ENCODE measurements around the gene PTGES3L. TPM values are rescaled to one million over a fixed set of nuclear protein-coding genes. Genes with fewer than 3 reads are reported as not detected.
"Not testable (repeated sequence)": the region's sequence is repeated elsewhere in the genome, so short reads cannot be mapped to it uniquely, and the experiment has no call there.

The PTGES3L gene
- total RNA-seq, 1 donor from 2014 or later, result 1.3 TPM

DNA sequence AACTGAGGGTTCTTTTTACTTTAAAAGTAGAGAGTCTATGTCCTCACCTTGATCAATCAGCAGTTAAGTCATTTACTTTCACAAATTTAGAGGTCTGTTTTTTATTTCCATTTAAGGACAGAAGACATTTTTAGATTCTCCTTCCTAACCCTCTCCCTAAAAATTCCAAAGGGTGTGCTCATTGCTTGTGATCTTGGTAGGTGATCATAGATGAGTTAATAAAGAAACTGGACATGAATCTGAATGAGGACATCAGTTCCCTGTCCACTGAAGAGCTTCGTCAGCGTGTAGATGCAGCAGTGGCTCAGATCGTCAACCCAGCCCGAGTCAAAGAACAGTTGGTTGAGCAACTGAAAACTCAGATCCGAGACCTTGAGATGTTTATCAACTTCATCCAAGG, 9.3 kb upstream of the PTGES3L start:
- TF ChIP-seq, protein P1, sequence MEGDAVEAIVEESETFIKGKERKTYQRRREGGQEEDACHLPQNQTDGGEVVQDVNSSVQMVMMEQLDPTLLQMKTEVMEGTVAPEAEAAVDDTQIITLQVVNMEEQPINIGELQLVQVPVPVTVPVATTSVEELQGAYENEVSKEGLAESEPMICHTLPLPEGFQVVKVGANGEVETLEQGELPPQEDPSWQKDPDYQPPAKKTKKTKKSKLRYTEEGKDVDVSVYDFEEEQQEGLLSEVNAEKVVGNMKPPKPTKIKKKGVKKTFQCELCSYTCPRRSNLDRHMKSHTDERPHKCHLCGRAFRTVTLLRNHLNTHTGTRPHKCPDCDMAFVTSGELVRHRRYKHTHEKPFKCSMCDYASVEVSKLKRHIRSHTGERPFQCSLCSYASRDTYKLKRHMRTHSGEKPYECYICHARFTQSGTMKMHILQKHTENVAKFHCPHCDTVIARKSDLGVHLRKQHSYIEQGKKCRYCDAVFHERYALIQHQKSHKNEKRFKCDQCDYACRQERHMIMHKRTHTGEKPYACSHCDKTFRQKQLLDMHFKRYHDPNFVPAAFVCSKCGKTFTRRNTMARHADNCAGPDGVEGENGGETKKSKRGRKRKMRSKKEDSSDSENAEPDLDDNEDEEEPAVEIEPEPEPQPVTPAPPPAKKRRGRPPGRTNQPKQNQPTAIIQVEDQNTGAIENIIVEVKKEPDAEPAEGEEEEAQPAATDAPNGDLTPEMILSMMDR (conservative IDR thresholded peaks at IDR 0.05; ENCODE audit: low read depth, low read length), result no peak
- DNase-seq (ENCODE audit: low read depth), result no peak
- no peak overlapping the region for H3K4me3 ChIP-seq (ENCODE audit: low read depth, low read length)

DNA sequence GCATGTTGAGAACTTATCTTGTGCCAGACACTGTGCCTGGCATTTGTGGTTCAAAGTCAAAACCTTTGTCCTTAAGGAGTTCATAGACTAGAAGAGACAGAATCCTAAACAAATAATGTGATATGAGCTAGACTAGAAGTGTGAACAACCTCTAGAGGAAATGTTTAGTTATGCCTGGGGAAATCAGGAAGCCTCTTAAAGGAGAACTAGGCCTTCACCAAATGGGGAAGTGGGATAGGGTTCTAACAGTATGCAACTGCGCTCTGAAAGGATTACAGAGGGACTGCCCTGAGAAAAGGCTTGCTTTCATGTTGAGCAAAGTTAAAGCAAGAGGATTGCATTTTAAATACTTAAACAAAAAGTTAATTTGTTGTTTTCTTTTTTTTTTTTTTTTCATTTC, 5.3 kb upstream of the PTGES3L start:
- DNase-seq (ENCODE audit: low read depth), result no peak
- TF ChIP-seq, protein P1 (conservative IDR thresholded peaks at IDR 0.05; ENCODE audit: low read depth, low read length), result no peak
- no peak overlapping the region for H3K4me3 ChIP-seq (ENCODE audit: low read depth, low read length)

DNA sequence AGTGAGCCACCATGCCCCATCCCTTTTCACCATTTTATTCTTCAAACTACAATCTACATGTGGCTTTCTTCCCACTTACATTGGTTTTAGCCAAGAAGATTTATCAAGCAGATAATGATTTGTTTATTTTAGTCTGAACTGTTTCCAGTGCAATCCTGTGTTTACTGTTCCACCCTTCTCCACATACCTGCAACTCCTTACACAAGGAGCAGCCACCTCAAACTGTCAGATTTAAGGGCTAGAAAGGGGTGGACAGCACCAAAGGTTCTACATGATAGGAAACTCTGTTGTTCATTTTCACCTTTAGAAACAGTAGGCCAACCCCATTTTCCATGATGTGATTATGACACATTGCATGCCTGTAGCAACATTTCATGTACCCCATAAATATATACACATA, 2.4 kb upstream of the PTGES3L start:
- no peak for DNase-seq (ENCODE audit: low read depth)
- TF ChIP-seq, protein P1 (conservative IDR thresholded peaks at IDR 0.05; ENCODE audit: low read depth, low read length), result no peak
- H3K4me3 ChIP-seq (ENCODE audit: low read depth, low read length), result no peak overlapping the region

DNA sequence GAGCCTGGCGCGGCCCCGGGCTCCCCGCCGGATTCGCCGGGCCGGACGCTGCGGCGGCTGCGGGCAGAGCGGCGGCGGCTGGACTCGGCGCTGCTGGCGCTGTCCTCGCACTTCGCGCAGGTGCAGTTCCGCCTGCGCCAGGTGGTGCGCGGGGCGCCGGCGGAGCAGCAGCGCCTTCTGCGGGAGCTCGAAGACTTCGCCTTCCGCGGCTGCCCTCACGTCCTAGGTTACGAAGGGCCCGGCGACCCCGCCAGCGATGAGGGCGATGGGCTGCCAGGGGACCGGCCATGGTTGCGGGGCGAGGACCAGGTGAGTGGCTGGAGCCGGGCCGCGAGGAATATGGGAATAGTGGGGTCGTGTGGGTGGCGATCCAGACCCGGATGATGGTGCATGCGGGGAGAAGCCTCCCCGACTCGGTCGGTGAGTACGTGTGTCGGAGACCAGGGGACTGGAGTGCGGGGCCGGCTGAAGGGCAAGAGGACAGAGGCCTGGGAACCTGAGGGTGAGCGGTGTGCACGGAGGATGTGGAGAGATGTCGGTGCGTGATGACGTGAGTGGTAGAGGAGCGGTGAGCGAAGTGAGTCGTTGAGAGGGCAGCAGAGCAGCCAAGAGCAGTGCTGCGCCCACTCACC, 1.0 kb upstream of the PTGES3L start:
- peak overlapping the region; percentile 93 for H3K4me3 ChIP-seq (ENCODE audit: low read depth, low read length)
- TF ChIP-seq, protein P1 (conservative IDR thresholded peaks at IDR 0.05; ENCODE audit: low read depth, low read length), result no peak
- DNase-seq (ENCODE audit: low read depth), result no peak

DNA sequence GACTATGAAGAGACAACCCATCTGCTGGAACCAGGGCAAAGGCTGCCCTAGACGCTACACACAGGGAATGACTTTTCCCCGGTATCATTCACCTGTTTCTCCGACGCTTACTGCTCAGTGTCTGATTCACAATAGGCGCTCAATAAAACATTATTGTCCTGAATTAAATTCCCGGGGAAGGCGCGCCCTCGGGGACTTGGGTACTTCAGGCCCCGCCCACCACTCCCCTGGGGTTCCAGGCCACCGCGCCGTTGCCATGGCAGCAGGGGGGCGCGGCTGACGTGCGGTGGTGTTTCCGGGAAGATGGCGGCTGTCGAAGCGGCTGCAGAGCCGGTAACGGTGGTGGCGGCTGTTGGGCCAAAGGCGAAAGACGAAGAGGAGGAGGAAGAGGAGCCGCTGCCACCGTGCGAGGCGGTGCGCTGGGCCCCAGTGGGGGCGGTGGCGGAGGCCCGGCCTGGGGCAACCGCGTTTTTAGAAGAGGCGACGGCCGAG, 440 bp upstream of the PTGES3L start, which contains the start of gene RUNDC1:
TSS of gene RUNDC1 (plus strand) at position 292 of the 492 bp plus-strand sequence. CDS start at position 304, 12 bp downstream.
- no peak for DNase-seq (ENCODE audit: low read depth)
- TF ChIP-seq, protein P1 (conservative IDR thresholded peaks at IDR 0.05; ENCODE audit: low read depth, low read length), result no peak
- peak within 1 kb of the TSS; percentile 93 for H3K4me3 ChIP-seq (ENCODE audit: low read depth, low read length)

DNA sequence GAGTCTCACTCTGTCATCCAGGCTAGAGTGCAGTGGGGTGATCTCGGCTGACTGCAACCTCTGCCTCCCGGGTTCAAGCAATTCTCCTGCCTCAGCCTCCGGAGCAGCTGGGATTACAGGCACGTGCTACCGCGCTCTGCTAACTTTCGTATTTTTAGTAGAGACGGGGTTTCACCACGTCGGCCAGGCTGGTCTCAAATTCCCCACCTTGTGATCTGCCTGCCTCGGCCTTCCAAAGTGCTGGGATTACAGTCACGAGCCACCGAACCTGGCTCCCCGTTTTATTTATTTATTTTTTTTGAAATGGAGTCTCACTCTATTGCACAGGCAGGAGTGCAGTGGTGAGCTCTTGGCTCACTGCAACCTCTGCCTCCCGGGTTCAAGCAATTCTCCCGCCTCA, 4.2 kb downstream of the PTGES3L start:
- H3K4me3 ChIP-seq (ENCODE audit: low read depth, low read length); DNase-seq (ENCODE audit: low read depth): not testable (repeated sequence)

DNA sequence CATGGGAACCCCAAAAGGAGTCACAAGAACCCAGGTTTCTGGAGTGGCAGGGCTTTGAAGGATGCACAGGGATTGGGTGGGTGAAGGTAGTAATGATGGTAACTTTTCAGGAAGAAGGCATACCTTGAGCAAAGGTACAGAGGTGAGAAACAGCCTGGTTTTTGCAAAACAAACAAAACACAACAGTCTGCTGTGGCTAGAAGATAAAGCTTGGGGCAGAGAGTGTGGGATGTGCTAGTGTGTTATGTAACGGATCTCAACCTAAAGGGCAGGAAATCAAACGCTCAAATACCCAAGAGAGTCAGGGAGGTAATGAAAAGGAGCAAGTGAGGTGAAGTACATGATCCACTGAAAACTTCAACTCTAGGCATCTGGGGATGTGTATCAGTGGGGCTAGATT, 4.6 kb downstream of the PTGES3L start:
- TF ChIP-seq, protein P1 (conservative IDR thresholded peaks at IDR 0.05; ENCODE audit: low read depth, low read length), result no peak

DNA sequence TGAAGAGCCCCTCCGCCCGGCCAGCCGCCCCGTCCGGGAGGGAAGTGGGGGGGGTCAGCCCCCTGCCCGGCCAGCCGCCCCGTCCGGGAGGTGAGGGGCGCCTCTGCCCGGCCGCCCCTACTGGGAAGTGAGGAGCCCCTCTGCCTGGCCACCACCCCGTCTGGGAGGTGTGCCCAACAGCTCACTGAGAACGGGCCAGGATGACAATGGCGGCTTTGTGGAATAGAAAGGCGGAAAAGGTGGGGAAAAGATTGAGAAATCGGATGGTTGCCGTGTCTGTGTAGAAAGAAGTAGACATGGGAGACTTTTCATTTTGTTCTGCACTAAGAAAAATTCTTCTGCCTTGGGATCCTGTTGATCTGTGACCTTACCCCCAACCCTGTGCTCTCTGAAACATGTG, 6.6 kb downstream of the PTGES3L start:
- not testable (repeated sequence) for DNase-seq (ENCODE audit: low read depth); H3K4me3 ChIP-seq (ENCODE audit: low read depth, low read length)

More for the DNA sequence above, 4.6 kb downstream of the PTGES3L start:
- DNase-seq (ENCODE audit: low read depth), result no peak
- no peak overlapping the region for H3K4me3 ChIP-seq (ENCODE audit: low read depth, low read length)

Data from epithelial cell of proximal tubule (primary cell).